T-helper 9 cell (primary cell): ENCODE results near the gene OR13C5.
"Not testable (repeated sequence)": the region's sequence is repeated elsewhere in the genome, so short reads cannot be mapped to it uniquely, and the experiment has no call there.

Experiments used
- DNase-seq: peaks from one replicate; pipeline ENCODE4 v3.0.0-alpha.2; 2020
- total RNA-seq, 2 donors: gene quantifications; one replicate each; lab custom pipeline; 2026; lab: John Stamatoyannopoulos, UW

Gene OR13C5, protein sequence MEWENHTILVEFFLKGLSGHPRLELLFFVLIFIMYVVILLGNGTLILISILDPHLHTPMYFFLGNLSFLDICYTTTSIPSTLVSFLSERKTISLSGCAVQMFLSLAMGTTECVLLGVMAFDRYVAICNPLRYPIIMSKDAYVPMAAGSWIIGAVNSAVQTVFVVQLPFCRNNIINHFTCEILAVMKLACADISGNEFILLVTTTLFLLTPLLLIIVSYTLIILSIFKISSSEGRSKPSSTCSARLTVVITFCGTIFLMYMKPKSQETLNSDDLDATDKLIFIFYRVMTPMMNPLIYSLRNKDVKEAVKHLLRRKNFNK
- total RNA-seq = 0 reads per million in 2 donors

DNA sequence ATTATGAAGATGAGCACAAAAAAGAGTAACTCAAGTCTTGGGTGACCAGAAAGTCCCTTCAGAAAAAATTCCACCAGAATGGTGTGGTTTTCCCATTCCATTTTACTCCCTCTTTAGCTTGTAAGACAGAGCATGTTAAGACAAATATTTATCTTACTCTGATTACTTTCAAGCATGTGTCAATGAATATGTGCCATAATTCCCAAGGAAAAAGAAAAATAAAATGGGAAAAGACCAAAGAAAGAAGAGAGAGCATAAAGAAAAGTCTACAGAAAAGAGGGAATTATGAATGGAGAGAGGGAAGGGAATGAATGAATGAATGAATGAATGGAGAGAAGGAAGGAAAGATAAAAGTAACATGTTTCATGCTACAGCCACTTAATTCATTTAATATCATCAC, at the start of gene OR13C5:
TSS of gene OR13C5 (minus strand) at position 101 of the 400 bp plus-strand sequence. CDS start at position 101, 0 bp downstream.
- DNase-seq = not testable (repeated sequence)

DNA sequence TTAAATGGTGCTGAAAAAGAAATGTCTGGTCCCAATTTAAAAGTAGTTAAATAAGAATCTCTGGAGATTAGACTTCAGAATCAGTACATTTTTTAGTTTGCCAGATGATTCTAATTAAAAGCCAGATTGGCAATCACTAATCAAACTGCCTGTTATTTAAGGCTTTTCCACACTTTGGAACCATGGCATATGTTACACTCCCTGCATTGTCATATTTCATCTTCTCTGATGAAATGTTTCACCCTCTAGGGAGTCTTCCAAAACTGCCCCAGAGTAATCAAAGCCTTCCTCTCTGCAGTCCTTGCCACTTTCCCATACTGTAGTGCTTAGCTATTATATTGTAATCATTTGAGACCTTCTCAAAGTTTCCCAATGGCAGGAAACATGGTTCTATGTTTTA, 36.2 kb upstream of the OR13C5 start:
- DNase-seq = no peak

DNA sequence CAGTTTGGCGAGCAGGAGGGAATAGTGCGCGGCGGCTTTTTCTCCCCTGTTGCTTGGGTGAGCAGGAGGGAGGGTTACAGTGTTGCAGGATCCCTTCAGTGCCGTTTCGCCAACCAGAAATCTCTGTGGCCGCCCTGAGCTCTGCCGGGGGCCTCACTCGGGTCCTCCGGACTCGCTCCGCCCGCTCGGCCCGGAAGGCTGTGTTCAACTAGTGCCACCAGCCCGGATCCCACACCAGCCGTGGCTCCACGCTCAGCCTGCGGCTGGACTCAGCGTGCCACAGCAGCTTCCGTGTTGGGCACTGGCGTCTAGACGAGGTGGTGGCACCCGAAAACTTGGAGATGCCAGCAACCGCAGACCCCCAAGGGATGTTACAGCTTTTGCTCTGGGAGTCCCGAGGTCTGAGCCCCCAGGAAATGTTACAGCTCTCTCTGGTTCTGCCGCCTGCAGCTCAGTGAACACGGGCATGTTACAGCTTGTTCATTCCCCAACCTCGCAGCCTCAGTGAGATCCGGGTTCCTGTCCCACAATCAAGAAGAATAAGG, 34.8 kb upstream of the OR13C5 start:
- no peak for DNase-seq

DNA sequence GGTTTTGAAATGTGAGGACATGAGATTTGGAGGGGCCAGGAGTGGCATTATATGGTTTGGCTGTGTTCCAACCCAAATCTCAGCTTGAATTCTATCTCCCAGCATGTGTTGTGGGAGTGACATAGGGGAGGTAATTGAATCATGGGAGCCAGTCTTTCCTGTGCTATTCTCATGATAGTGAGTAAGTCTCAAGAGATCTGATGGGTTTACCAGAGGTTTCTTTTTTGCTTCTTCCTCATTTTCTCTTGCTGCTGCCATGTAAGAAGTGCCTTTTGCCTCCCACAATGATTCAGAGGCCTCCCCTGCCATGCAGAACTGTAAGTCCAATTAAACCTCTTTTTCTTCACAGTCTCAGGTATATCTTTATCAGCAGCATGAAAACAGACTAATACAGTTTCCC, 26.8 kb upstream of the OR13C5 start:
- DNase-seq = not testable (repeated sequence)

DNA sequence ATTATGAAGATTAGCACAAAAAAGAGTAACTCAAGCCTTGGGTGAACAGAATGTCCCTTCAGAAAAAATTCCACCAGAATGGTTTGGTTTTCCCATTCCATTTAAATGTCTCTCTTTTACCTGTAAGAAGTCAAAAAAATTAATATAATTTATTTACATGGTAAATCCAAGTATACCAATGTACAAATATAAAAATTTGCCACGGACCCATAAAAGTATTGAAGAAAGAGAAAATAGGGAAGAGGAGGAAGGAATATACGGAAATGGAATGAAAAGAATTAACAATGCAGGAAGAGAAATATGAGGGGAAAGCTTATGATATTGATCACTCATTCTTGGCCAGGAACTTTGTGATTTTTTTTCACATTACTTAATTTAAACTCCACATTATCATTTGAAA, 18.9 kb upstream of the OR13C5 start, which contains the start of gene OR13C9:
TSS of gene OR13C9 (minus strand) at position 101 of the 400 bp plus-strand sequence. CDS start at position 101, 0 bp downstream.
- no peak for DNase-seq

DNA sequence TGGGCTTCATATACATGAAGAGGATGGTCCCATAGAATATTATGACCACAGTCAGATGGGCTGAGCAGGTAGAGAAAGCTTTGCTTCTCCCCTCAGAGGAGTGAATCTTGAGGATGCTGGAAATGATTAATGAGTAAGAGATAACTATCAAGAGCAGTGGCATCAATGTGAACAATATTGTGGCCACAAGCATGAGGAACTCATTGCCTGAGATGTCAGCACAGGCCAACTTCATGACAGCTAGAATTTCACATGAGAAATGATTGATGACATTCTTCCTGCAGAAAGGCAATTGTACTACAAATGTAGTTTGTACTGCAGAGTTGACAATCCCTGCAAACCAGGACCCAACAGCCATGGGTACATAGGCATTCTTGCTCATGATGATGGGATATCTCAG, 18.2 kb upstream of the OR13C5 start:
- DNase-seq = no peak

DNA sequence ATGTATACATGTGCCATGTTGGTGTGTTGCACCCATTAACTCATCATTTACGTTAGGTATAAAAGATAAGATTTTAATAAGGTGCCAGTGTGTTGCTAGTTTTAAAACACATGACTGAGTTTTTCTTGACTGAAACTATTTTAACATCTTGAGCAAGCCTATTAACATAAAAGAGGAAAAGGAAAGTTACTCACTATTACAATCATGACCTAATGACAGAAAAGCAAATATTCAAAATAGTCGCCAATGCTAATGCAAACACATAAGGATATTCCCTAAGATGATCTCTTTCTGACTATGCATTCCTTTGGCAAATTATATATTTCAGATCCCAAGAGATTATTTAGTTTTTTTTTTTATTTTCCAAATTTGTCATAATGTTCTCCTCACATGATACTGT, 12.0 kb upstream of the OR13C5 start:
- no peak for DNase-seq

DNA sequence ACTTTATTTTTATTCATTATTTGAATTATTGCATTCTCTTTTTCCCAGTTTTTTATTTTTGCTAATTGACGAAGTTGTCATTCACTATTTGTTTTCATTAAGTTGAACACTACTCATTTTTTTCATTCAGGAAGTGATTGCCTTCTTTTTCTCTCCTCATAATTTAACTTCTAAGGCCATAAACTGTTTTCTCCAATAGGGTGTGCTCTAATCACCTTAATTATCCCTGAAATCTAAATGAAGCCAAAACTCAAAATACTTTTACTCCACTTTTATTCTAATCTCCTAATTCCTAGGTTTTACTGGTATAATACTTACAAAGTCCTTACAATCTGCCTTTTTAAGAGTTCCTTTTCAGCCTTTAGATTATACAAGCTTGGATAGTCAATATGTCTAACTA, 9.1 kb upstream of the OR13C5 start:
- DNase-seq = no peak

DNA sequence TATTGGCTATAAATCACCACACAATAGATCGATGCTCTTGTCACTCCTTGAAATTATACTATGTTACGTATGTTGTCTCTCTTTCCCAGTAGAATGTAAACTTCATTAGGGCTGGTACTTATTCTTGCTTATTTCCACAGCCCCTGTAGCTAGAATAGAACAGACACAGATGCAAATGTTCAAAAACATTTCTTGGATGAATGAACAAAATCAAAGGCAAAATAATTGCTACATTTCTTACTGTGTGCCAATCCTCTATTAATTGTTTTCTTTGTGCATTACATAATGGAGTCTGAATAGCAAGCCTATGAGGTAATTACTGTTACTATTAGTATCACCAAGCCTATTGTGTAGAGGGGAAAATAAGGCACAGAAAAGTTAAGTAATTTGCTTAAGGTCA, 6.9 kb upstream of the OR13C5 start:
- DNase-seq = no peak

DNA sequence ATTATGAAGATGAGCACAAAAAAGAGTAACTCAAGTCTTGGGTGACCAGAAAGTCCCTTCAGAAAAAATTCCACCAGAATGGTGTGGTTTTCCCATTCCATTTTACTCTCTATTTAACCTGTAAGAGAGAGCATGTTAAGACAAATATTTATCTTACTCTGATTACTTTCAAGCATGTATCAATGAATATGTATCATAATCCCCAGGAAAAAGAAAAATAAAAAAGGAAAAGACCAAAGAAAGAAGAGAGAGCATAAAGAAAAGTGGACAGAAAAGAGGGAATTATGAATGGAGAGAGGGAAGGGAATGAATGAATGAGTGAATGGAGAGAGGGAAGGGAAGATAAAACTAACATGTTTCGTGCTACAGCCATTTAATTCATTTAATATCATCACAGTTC, 6.3 kb upstream of the OR13C5 start, which contains the start of gene OR13C2:
TSS of gene OR13C2 (minus strand) at position 101 of the 400 bp plus-strand sequence. CDS start at position 101, 0 bp downstream.
- DNase-seq = not testable (repeated sequence)

DNA sequence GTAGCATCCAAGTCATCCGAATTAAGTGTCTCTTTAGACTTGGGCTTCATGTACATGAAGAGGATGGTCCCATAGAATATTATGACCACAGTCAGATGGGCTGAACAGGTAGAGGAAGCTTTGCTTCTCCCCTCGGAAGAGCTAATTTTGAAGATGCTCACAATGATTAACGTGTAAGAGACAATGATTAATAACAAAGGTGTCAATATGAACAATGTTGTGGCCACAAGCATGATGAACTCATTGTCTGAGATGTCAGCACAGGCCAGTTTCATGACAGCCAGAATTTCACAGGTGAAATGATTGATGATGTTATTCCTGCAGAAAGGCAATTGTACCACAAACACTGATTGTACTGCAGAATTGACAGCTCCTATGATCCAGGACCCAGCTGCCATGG, 5.6 kb upstream of the OR13C5 start:
- DNase-seq = no peak

DNA sequence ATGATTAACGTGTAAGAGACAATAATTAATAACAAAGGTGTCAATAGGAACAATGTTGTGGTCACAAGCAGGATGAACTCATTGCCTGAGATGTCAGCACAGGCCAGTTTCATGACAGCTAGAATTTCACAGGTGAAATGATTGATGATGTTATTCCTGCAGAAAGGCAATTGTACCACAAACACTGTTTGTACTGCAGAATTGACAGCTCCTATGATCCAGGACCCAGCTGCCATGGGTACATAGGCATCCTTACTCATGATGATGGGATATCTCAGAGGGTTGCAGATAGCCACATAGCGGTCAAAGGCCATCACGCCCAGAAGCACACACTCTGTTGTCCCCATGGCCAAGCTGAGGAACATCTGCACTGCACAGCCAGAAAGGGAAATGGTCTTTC, 464 bp downstream of the OR13C5 start:
- not testable (repeated sequence) for DNase-seq

DNA sequence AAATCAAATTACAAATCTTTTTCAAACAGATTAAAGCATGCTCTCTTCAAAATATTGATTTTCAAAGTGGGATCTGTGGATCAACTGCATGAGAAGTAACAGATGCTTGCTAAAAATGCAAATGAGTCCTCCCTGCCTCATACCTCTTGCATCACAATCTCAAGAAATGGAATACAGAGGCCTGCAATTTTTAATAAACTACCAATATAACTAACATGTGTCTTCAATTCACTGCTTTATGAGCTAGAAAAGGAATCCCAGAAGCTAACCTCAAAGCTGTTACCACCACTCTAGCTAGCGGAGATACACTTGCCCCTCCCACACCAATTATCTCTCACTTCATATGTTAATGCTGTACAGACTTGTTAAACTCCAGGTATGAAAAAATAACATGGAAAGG, 9.6 kb downstream of the OR13C5 start:
- DNase-seq = no peak

DNA sequence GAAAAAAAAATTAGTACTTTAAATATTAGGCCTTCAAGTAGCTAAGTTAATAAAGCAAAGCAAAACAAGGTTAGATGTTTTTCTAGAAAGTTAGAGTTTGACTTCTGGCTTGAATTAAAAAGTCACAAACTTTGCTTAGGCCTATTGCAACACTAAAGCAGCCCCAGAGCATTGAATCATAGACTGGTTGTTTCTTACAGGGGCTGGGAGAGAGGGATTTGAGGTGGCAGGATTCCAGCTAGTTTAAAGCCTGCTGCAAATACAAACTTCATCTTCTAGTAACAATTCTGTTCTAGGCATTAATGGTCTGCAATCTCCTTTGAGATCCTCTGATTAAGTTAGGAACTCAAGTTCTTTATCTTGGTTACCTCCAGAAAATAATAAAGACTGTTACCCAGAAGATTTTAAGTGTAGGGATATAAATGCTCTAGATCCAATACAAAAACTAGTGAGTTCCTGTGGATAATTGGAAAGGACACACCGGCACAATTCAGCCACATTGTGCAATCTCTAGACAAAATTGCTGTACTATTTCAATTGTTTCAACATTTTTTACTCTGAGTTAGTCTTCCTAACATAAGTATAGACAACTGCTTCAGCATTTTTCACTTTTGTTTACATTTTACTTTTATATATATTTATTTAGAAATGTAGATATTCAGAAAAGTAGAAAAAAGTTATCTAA, 12.6 kb downstream of the OR13C5 start:
- no peak for DNase-seq

DNA sequence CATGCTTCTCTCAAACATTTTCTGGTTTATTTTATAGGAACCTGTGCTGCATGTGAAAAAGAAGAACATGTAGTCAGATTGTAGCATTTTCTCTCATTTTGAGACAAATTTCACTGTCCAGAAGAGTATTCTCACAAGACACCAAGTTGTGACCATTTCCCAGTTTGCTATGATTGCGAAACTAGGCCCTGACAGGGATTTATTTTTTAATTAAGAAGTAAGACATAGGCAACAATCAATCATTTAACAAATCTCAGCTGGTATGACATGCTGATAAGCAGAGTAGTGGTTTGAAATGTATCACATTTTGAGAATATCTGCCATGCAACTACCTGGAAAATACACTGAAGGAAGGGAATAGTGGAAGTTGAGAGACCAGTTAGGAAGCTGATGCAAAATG, 18.7 kb downstream of the OR13C5 start:
- DNase-seq = no peak

DNA sequence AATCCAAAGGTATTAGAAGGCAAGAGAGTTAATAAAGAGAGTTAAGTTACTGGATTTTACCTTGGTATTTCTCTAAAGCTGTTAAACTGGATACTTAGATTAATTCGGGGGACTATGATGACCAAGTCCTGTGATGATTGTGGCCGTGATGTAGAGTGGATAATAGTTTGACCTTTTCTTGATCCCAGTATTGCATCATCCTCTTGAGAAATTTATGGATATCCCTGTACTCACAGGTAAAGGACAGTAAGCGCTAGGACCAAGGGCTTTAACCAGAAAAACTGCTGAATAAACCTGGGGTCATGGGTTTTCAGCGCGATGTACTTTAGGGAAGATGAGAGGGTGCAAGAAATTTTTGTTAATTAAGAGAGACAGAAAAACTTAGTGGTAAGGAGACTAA, 21.9 kb downstream of the OR13C5 start:
- DNase-seq = no peak

DNA sequence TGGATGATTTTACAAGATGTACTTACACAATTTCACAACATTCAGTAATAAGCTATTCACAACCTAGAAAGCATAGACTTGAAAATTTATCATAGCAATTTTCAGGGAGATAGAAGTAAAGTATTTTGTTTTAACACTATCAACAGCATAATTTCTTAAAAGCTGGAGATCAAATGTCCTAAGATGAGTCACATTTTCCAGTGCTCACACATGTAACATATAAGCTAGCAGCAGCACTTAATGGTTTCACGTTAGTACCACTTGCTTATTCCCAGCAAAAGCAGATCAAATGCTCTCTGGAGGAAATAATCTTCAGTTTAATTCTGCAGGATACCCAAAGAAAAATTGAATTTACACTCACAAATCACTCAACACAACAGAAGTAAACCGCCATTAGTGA, 23.8 kb downstream of the OR13C5 start:
- DNase-seq = no peak

DNA sequence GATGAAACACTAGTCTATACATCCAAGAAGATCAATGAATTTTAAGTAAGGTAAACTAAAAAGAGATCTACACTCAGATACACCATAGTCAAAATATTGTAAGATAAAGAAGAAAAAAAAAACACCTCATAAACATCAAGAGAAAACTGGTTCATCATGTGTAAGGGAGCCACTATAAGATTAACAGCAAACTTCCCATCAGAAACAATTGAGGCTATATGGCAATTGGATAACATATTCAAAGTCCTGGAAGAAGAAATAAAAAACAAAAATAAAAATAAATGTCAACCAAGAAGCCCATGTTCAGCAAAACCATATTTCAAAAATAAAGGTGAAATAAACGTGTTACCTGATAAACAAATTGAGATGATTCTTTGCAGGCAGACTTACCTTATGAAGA, 26.6 kb downstream of the OR13C5 start:
- no peak for DNase-seq

DNA sequence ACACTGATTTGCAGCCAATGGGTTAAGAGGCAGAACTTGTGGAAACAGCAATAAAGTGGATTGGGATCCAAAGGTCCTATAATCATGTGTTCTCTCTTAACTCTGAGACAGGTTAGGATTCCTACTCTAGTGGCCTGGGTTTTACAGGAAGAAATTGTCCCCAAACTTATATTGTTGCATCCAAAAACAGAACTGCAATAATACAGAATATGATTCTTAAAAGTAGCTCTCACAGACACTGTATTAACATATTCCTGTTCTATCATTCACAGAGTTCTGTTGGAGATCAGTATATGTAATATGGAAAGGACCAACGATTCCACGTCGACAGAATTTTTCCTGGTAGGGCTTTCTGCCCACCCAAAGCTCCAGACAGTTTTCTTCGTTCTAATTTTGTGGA, 30.3 kb downstream of the OR13C5 start, which contains the start of gene OR13C8:
TSS of gene OR13C8 (plus strand) at position 301 of the 400 bp plus-strand sequence. CDS start at position 301, 0 bp downstream.
- DNase-seq = no peak

DNA sequence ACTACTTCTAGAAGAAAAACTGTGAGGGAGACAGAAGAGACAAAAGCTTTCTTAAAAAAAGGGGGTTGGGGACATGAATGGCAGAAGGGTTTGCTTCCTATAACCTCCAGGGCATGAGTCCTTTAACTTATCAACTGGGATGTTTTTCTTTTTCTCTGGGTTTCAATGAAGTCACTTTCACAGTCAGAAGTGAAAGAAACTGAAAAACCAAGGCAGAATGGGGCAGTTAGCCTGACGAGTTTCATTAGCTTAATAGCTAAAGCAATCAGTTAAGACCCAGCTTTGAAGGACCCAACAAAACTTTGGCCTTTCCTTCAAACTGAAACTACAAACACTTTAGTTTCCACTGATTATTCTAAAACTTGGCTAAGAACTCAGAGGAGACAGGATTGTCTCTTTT, 34.9 kb downstream of the OR13C5 start:
- DNase-seq = no peak

DNA sequence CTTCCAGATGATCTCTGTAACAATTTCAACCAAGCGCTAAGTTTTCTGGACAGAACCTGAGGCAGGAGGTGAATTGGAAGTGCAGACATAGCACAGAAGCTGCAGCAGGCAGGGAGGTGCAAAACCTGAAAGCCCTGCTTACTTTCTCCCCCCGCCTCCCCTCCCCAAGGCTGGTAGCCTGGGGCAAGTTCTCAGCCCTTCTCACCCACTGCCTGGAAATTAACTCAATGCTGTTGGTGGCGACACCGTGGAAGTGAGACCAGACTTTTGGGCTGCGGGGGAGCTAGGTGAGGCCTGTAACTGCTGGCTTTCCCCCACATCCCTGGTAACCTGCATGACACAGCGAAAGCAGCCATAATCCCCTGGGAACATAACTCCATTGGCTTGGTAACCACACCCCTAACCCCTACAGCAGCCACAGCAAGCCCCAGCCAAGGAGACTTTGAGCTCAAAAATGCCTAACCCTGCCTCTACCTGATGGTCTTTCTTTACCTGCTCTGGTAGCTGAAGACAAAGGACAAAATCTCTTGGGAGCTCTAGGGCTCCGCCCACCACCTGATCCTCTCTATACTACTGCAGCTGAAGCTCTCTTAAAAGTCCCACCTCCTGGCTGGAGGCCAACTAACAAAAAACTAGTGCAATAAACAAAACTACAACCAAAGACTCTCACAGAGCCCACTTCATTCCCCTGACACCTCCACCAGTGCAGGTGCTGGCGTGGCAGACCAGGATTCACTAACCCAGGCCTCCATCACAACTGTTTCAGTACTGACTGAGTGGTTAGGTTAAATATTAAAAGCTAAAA, 42.2 kb downstream of the OR13C5 start:
- DNase-seq = no peak

DNA sequence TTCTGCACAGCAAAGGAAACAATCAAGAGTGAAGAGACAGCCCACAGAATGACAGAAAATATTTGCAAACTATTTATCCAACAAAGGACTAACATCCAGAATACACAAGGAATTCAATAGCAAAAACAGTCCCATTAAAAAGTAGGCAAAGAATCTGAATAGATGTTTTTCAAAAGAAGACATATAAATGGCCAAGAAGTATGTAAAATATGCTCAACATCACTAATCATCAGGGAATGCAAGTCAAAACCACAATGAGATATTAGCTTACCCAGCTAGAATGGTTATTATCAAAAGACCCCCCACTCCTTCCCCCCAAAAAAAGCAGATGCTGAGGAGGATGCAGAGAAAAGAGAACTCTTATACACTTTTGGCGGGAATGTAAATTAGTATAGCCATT, 43.7 kb downstream of the OR13C5 start:
- DNase-seq = no peak

DNA sequence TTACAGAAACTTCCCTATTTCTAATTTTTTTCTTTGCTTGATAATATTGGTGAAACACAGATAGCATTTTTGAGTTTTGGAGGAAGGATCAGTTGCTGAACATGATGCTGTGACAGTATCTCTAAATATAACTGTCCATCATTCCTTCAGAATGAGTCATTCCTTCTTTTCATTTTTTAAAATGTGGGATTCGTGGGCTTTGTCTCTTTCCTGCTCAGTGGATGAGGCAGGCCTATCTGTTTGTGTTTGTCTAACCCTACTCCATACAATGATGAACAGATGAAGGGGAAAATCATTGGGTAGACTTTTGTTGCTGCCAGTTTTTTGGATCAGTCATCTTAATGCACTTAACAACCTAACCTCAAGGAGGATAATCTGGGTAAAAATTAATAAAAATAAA, 46.0 kb downstream of the OR13C5 start:
- DNase-seq = no peak
